Measurements from ENCODE around the gene MDM1.

MDM1 gene

GRCh38 chr12:68319988-68320623, 12.1 kb downstream of the MDM1 start:
- DNase-seq (ENCODE audit: low read depth) = peak; percentile 26

DNA sequence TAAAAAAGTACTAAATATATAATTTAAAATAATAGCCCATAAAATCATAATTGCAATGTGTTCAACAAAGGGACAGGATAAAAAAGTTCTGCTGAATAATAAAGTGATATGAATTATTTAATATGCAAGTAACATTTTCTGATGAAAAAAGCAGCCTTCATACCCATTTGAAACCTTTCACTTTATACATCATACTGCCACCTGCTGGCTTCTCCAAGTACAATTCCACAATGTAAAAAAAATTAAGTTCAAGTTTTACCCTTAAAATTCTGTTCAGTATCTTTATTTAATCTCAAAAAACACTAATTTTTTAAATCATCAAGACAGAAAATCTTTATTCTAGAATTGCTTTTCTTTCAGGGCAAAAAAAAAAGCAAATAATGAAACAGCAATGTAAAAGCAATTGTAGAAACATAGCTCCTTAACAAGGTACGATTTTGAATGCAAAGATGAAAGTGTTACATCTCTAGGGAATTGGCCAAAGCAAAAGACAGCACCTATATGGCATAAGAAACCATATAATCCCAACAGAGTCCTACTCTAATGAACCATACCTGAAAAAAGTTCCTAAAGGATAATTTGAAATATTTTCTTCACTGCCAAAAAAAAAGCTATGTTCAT, 15.0 kb downstream of the MDM1 start:
- DNase-seq (ENCODE audit: low read depth) = peak; percentile 54

- DNase-seq (ENCODE audit: low read depth) = peak; percentile 88
Measured at GRCh38 chr12:68310370-68310769, 21.8 kb downstream of the MDM1 start.

DNA sequence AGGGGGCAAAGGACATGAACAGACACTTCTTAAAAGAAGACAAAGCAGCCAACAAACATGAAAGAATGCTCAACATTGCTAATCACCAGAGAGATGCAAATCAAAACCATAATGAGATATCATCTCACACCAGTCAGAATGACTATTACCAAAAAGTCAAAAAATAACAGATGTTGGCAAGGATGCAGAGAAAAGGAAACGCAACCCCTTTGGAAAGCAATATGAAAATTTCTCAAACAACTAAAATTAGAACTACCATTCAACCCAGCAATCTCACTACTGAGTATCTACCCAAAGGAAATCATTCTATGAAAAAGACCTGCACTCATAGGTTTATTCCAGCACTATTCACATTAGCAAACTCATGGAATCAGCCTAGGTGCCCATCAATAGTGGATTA, 25.6 kb downstream of the MDM1 start:
- no peak for DNase-seq (ENCODE audit: low read depth)

- DNase-seq (ENCODE audit: low read depth) = no peak
Measured at GRCh38 chr12:68305278-68305677, 26.9 kb downstream of the MDM1 start.

DNA sequence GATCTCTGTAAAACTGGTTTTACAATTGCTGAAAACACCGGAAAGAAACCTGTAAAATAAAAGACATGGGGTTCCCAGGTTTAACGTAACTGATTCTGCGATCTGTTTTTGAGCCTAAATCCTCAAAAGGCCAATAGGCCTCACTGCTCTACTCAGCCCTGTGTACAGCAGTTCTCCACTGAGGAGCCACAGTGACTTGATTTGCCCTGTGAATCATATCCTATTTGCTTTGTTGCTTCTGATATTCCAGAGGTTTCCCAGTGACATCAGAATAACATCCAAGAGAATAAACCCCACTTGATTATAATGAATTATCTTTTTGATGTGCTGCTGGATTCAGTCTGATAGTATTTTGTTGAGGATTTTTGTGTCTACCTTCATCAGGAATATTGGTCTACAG, 27.5 kb downstream of the MDM1 start:
- DNase-seq (ENCODE audit: low read depth) = peak; percentile 41

GRCh38 chr12:68303850-68304249, 28.3 kb downstream of the MDM1 start:
- DNase-seq (ENCODE audit: low read depth) = peak; percentile 63

GRCh38 chr12:68297929-68298328, 34.2 kb downstream of the MDM1 start:
- DNase-seq (ENCODE audit: low read depth) = no peak

- DNase-seq (ENCODE audit: low read depth) = no peak
Measured at GRCh38 chr12:68294251-68294650, 37.9 kb downstream of the MDM1 start.

GRCh38 chr12:68293347-68293746, 38.8 kb downstream of the MDM1 start:
- DNase-seq (ENCODE audit: low read depth) = no peak

- DNase-seq (ENCODE audit: low read depth) = no peak
Measured at GRCh38 chr12:68292151-68292943, 39.8 kb downstream of the MDM1 start.

DNA sequence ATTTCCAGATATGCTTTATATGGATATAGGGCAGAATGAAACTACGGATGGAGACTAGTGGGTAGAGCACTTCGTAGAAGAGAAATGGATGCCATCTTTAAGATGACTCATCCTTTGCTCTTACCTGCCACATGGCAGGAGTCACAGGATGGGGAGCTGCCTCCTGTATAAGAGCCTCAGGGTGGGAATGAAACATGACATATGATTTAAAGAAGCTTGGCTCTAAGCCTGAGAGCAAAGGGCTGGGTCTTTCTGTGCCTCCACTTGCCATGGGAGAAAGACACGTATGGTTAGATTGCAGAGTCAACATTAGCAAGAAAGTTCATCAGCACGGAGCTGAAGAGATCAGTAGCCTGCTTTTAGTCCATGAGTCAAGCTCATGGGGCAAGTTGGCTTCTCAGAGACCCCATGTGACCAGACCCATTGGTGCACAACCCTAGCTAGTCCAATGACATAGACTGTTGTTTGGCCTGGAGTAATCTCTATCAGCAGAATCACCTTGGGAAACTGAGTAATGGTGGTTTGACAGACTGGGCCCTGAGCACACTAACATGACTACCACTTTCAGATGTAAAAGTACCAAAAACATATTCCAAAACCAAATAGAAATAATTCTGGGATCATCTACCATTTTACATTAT, 40.6 kb downstream of the MDM1 start:
- no peak for DNase-seq (ENCODE audit: low read depth)

DNA sequence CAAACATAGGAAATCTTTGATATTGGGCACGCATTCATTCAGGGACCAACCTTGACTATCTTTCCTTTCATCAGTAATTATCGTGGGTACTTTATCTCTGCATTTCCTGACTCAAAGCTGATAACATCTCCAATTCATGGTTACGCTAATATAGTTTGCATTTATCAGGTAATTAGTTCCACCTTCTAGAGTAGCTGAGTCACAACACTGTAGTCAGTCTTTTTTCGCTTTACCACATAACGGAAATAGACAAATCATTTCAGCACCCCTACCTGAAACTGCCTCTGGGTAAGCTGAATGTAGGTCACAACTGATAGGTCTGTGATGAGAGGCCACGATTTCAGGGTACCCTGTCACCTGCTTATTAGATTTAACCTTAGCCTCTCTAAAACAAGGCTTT, 42.0 kb downstream of the MDM1 start:
- DNase-seq (ENCODE audit: low read depth) = no peak

DNA sequence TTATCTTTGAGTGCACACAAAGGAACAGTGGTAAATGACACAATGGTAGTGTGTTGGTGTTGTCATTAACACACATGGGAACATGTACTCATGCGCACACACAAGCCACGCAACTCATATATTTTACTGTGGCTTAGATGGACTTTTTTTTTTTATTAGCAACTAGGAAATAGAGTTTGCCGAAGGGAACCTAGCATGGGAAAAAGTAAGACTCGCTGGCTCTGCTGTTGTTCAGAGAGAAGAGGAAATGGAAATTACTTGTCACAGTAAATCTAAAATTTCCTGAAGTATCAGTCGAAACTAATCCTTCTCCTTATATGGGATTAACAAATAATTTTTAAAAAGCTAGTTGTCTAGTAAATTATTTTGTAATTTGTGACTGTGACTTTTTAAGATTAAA, 45.1 kb downstream of the MDM1 start:
- DNase-seq (ENCODE audit: low read depth) = no peak

GRCh38 chr12:68286396-68286795, 45.8 kb downstream of the MDM1 start:
- DNase-seq (ENCODE audit: low read depth) = no peak

DNA sequence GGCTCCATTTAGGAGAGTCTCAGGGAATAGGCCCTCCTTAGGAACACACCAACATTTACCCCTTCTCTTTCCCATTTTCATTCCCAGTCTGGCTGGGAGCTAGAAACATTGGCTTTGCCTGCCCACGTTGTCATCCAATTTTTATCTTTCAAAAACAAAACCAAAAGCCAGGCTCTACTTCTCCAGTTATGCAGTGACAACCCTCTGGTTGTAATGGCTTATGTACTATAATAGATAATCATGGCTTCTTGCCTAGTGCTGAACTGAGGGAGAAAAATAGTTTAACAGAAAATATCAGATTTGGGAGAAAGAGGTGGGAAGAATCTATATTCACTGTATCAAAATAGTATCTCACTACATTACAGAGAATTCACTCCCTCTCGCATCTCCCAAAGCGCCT, 46.6 kb downstream of the MDM1 start:
- no peak for DNase-seq (ENCODE audit: low read depth)

- DNase-seq (ENCODE audit: low read depth) = no peak
Measured at GRCh38 chr12:68281322-68282077, 50.7 kb downstream of the MDM1 start.

DNA sequence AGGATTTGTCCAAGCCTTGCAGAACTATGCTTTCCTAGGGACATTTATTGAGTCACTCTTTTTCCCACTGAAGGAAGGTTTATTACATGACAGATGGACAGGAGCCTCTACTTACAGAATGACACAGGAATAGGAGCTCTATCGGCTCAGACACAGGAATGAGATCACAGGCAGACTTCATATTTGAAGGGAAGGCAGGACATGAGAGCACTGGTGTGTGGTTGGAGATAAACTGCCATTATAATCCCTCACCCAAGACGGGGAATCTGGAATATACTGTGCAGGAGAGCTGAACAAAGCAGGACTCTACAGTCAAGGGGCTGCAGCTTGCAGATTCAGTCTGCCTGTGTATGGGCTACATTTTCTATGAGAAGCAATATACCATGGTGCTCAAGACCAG, 51.9 kb downstream of the MDM1 start:
- DNase-seq (ENCODE audit: low read depth) = no peak

GRCh38 chr12:68279227-68280054, 52.7 kb downstream of the MDM1 start:
- peak; percentile 31 for DNase-seq (ENCODE audit: low read depth)

- peak; percentile 18 for DNase-seq (ENCODE audit: low read depth)
Measured at GRCh38 chr12:68276402-68276930, 55.7 kb downstream of the MDM1 start.

DNA sequence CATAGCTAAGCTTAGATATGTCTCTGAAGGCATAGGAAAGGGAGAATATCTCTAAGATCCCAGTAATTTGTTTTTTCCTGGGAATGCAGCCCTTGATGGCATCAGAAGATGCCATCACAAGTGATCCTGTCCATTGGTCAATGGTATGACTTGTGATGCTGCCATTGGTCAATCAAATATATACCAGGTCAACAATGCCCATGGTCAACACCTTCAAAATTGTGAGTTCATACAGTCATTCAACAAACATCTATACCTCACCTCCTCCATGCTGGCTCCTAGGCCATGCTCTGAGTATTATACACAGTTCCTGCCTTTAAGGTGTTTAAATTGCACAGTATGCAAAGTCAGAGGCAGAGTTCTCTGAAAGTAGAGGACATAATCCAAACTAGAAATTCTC, 59.4 kb downstream of the MDM1 start:
- DNase-seq (ENCODE audit: low read depth) = no peak

All from iris pigment epithelial cell (primary cell).